MM.1S (cell line): ENCODE data around the gene SF3B4.

Experiments used
- DNase-seq: peaks from one replicate; pipeline ENCODE4 v3.0.0-alpha.2; 2015
- H2AFZ ChIP-seq: fragments of 300-600 bp; sonication (generic); 2 replicates; pipeline ENCODE4 v1.6.0; 2016; ENCODE audit warnings: antibody characterized with exemption, low read length
- H3F3A ChIP-seq: fragments of 300-600 bp; sonication (generic); 2 replicates; pipeline ENCODE4 v1.6.1; 2016; ENCODE audit warnings: mild to moderate bottlenecking, antibody characterized with exemption, low read length, moderate library complexity, mixed read lengths; ENCODE audit not compliant: insufficient read depth
- H3K27ac ChIP-seq: fragments of 300-600 bp; sonication (generic); 2 replicates; pipeline ENCODE4 v1.5.1; 2016; ENCODE audit warnings: mild to moderate bottlenecking, low read length
- H3K27me3 ChIP-seq: fragments of 300-600 bp; sonication (generic); replicated peaks from 2 replicates; pipeline ENCODE4 v1.6.0; 2016; ENCODE audit warnings: low read length; ENCODE audit not compliant: insufficient read depth
- H3K36me3 ChIP-seq: fragments of 300-600 bp; sonication (generic); replicated peaks from 2 replicates; pipeline ENCODE4 v1.6.1; 2016; ENCODE audit warnings: mild to moderate bottlenecking, low read length, mixed read lengths; ENCODE audit not compliant: insufficient read depth
- H3K4me1 ChIP-seq: fragments of 300-600 bp; sonication (generic); 2 replicates; pipeline ENCODE4 v1.6.1; 2016; ENCODE audit warnings: low read length, mixed read lengths
- H3K4me2 ChIP-seq: fragments of 300-600 bp; sonication (generic); 2 replicates; pipeline ENCODE4 v1.6.0; 2016; ENCODE audit warnings: low read depth, low read length
- H3K4me3 ChIP-seq: fragments of 300-600 bp; sonication (generic); 2 replicates; pipeline ENCODE4 v1.5.1; 2016; ENCODE audit warnings: low read length, mixed read lengths
- H3K79me2 ChIP-seq: fragments of 300-600 bp; sonication (generic); 2 replicates; pipeline ENCODE4 v1.6.1; 2016; ENCODE audit warnings: mixed run types, low read length, mixed read lengths
- H3K9ac ChIP-seq: fragments of 300-600 bp; sonication (generic); 2 replicates; pipeline ENCODE4 v1.6.1; 2016; ENCODE audit warnings: low read length, mixed read lengths
- H3K9me2 ChIP-seq: fragments of 300-600 bp; sonication (generic); replicated peaks from 2 replicates; pipeline ENCODE4 v1.6.1; 2016; ENCODE audit warnings: mild to moderate bottlenecking, low read length, mixed read lengths; ENCODE audit not compliant: insufficient read depth
- H3K9me3 ChIP-seq: fragments of 300-600 bp; sonication (generic); replicated peaks from 2 replicates; pipeline ENCODE4 v1.6.1; 2016; ENCODE audit warnings: mild to moderate bottlenecking, low read length, mixed read lengths; ENCODE audit not compliant: insufficient read depth
- H4K20me1 ChIP-seq: fragments of 300-600 bp; sonication (generic); 2 replicates; pipeline ENCODE4 v1.6.1; 2016; ENCODE audit warnings: mild to moderate bottlenecking, low read length, moderate library complexity, mixed read lengths; ENCODE audit not compliant: insufficient read depth
- EZH2 ChIP-seq: fragments of 300-600 bp; sonication (generic); optimal IDR thresholded peaks from 2 replicates; pipeline ENCODE3; 2017; ENCODE audit warnings: low read depth, mild to moderate bottlenecking, antibody characterized with exemption, low read length, mixed read lengths
- EZH2phosphoT487 ChIP-seq: fragments of 300-600 bp; sonication (generic); IDR thresholded peaks from 2 replicates; pipeline ENCODE4 v1.6.1; 2018; ENCODE audit warnings: antibody characterized with exemption, low read length
- TF ChIP-seq, protein P1 (sequence below): fragments of 300-600 bp; sonication (generic); IDR thresholded peaks from 2 replicates; pipeline ENCODE4 v1.5.1; 2016; ENCODE audit warnings: antibody characterized with exemption, low read length, mixed read lengths

Gene SF3B4

DNA sequence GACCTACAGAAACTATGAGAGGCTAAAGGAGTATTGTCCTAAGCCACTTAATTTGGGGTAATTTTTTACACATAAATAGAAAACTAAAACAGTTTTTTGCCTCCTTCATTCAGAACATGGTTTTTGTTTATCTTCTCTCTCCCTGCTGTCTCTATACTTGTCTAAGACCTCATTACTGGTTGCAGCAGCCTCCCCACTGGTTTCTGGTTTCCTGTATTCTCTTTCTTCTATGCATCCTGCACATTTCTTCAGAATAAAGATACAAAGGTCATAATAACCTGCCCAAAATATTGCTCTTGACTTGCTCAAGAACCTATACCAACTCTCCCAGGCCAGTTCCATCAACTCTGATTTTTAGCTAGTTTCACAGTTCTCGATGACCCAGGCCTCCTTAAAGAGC is 48.0 kb downstream of the SF3B4 start:
- Histone ChIP-seq H4K20me1 (no peaks in the 10 kb centered on the region), H3K27ac (no peak overlapping the region), H3K79me2 (no peaks in the 10 kb centered on the region), H3K4me1 (peaks cover 8% of the 10 kb centered on the region), H3K36me3 (no peaks in the 10 kb centered on the region), H3K4me2 (no peak overlapping the region), H3K9ac (no peak overlapping the region), H3F3A (peaks cover 8% of the 10 kb centered on the region; the same call in 1 of the 2 replicates), H3K27me3 (no peaks in the 10 kb centered on the region), H3K4me3 (no peak overlapping the region), H3K9me2 (no peaks in the 10 kb centered on the region), H2AFZ (no peak overlapping the region), H3K9me3 (no peaks in the 10 kb centered on the region)
- no peak for DNase-seq
- TF ChIP-seq EZH2phosphoT487, result no peak
- TF ChIP-seq, protein P1, sequence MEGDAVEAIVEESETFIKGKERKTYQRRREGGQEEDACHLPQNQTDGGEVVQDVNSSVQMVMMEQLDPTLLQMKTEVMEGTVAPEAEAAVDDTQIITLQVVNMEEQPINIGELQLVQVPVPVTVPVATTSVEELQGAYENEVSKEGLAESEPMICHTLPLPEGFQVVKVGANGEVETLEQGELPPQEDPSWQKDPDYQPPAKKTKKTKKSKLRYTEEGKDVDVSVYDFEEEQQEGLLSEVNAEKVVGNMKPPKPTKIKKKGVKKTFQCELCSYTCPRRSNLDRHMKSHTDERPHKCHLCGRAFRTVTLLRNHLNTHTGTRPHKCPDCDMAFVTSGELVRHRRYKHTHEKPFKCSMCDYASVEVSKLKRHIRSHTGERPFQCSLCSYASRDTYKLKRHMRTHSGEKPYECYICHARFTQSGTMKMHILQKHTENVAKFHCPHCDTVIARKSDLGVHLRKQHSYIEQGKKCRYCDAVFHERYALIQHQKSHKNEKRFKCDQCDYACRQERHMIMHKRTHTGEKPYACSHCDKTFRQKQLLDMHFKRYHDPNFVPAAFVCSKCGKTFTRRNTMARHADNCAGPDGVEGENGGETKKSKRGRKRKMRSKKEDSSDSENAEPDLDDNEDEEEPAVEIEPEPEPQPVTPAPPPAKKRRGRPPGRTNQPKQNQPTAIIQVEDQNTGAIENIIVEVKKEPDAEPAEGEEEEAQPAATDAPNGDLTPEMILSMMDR, result no peak
- no peak for TF ChIP-seq EZH2

DNA sequence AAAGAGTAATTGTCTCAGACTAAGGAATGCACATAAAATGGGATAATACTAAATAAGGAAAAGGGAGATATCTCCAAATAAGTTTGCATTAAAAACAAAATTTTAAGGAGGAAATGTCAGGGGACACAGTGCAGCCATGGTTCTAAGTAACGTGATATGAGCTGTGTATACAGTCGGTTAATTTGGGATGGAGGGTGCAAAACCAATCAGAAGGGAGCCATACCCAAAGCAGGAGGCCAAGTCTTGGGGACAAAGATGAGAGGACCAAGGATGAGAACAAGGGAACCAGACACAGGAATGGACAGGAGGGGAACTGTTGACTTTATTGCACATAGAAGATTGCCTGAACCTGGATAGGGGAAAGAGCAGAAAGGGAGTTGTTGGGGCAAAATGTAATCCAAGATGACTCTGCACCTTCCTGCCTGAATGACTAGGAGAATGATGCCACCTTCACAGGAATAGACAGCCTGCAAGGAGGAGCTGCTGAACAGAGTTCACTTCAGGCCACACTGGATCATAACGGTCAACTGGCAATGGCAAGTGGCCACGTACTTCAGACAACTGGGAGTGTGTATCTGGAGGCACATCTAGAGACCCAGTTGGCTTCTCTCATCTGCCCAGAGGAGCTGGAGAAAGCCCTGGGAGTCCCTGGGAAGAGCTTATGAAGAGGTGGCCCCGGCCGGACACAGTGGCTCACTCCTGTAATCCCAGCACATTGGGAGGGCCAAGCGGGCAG is 50.2 kb downstream of the SF3B4 start:
- DNase-seq, result no peak
- no peaks in the 10 kb centered on the region for H3K36me3 ChIP-seq

More for the DNA sequence above, 50.2 kb downstream of the SF3B4 start:
- Histone ChIP-seq H2AFZ (no peak overlapping the region), H4K20me1 (no peaks in the 10 kb centered on the region), H3K4me1 (no peaks in the 10 kb centered on the region), H3F3A (no peaks in the 10 kb centered on the region), H3K4me2 (no peak overlapping the region), H3K27ac (no peak overlapping the region), H3K9me2 (no peaks in the 10 kb centered on the region), H3K79me2 (no peaks in the 10 kb centered on the region), H3K27me3 (no peaks in the 10 kb centered on the region), H3K9ac (no peak overlapping the region), H3K9me3 (no peaks in the 10 kb centered on the region), H3K4me3 (no peak overlapping the region)
- no peak for TF ChIP-seq EZH2phosphoT487
- TF ChIP-seq, protein P1, result no peak
- no peak for TF ChIP-seq EZH2
